ENCODE data around the gene TRIM25.

Gene TRIM25

DNA sequence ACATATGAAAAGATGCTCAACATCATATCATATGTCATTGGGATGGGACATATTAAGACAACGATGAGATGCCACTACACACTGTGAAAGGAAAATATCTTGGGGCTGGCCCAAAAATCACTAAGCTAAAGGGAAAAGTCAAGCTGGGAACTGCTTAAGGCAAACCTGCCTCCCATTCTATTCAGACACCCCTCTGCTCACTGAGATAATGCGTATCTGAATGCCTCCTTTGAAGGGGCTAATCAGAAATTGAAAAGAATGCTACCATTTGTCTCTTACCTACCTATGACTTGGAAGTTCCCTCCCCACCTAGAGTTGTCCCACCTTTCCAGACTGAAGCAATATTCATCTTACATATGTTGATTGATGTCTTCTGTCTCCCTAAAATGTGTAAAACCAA lies 11.2 kb upstream of the TRIM25 start:
- no peak for DNase-seq

DNA sequence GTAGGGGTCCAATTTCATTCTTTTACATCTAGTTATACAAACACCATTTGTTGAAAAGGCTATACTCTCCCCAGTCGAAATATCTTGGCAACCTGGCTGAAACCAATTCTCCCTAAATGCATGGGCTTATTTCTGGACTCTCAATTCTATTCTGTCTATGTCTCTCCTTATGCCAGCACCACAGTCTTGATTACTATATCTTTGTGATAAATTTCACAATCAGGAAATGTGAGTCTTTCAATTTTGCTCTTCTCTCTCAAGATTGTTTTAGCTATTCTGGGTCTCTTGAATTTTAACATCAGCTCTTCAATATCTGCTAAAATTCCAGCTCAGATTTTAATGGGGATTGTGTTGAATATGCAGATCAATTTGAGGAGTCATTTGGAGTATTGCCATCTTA lies 5.9 kb upstream of the TRIM25 start:
- DNase-seq: no peak

DNA sequence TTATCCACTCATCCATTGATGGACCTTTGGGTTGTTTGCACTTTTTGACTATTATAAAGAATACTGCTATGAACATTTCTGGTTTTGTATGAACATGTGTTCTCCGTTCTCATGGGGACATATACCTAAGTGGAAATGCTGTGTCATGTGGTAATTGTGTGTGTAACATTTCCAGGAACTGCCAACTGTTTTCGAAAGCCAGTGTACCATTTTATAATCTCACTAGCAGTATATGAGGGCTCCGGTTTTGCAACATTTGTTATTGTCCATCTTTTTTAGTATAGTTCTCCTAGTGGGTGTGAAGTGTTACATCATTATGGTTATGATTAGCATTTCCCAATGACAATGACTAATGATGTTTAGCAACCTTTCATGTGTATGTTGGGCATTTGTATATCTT lies 5.1 kb upstream of the TRIM25 start:
- DNase-seq: no peak

DNA sequence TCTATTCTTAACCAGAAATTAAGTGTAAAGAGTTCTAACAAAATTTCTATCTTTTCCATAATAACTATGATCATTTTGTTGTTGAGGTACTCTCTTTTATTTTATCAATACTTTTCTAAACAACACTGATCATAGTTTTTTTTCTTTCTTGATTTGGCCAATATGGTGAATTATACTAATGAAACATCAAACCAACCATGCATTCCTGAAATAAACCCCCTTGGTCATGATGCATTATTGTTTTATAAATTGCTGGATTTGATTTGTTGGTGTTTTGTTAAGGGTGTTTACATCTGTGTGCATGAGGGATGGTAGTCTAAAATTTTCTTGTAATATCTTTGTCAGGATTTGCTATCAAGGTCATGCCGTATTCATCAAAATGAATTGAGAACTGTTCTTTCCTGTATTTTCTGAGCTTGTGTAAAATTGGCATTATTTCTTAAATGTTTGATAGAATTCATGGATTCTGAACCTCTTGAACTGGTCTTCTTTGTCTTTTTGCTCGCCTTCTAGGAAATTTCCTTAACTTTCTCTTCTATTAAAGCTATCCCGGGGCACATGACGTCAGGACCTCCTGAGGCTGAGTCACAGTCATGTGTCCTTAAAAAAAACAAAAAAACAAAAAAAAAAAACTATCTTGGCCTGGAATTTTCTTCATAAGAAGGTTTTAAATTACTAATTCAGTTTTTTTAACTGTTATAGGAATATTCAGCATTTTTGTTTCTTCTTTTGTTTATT lies 3.9 kb upstream of the TRIM25 start:
- no peak for DNase-seq

DNA sequence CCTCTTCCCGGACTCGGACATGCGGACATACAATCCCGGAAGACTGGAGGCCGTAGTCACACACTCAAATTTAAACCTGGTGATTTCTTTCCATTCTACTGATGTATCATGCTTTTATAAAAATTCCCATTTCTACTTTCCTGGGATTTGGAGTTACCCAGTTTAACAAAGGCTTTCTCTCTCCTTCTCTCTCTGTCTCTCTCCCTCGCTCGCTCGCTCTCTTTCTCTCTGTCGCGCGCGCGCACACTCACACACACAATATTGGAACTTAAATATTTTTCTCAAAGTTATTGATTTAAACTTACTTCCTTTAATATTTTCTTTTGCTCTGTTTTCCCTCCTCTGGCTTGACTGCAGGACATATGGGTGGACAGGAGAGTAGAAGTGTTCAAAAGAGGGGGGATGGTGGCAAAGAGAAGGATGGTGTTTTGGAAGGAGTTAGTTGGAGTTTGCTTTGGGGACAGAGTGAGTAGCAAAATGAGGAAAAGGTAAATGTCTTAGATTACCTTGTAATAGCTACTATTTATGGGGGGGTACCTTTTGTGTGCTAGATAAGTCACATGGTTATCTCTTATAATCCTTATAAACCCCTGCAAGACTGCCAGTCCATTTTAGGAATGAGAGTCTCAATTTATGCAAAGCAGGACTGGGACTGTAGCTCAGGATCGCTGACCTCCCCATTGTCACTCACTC lies 878 bp upstream of the TRIM25 start:
- no peak for DNase-seq

DNA sequence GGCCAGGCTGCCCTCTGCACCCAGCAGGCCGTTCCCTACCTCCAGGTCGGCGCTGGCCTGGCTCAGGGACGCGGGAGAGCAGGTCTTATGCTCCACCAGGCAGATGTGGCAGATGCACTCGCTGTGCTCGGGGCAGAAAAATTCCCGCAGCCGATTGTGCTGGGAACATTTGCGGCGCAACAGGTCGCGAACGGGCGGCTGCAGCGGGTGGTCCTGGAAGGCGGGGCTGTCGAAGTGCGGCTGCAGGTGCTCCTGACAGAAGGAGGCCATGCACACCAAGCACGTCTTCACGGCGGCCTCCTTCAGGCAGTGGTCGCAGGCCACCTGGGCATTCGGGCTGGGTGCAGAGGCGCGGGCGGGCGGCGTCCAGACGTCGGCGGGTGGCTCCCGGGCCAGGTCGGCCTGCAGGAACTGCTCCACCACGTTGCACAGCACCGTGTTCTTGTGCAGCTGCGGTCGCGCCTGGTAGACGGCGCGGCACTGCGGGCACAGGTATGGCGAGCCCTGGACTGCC lies 439 bp downstream of the TRIM25 start:
- DNase-seq: no peak

DNA sequence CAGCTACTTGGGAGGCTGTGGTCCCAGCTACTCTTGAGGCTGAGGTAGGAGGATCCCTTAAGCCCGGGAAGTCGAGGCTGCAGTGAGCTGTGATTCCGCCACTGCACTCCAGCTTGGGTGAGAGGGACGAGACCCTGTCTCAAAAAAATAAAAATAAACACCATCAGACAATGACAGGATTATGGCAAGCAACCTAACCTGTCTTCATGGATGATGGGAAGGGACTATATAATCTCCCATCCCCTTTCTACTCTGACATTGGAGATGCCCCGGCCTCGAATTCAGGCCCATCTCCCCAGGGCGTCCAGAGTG lies 893 bp downstream of the TRIM25 start:
- DNase-seq: no peak

DNA sequence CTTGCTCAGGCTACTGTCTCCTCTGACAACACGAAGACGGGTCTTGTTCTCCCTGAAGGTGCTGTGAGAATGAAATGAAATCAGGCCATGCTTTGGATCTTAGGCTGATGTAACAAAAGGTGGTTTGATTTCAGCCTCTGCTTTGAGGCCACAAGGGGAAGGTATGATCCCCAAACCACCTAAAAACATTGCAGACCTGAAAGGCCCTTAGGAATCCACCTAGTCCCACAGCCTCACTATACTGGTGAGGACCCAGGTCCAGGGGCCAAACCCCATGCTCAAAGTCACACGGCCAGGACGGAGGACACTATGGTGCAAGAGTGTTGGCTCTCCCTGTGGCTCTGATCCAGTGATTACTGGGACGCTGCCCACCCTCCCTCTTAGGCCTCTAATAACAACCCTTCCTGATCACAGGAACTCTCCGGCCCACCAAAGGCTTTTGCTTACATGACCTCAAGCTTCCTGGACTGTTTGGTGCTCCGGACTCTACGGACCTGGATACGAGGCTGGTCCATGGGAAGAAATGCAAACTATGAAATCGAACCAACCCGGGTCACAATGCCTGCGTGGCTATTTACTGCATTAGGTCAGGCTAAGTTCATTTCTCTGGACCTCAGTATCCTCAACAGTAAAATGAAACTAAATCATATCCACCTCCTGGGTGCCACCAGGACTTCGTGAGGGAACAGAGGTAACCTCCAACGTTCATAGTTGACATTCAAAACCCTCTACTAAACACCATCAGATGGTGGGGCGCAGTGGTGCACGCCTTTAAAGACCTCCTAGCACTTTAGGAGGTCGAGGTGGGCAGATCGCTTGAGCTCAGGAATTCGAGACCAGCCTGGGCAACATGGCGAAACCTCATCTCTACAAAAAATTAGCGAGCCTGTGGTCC lies 1.5 kb downstream of the TRIM25 start:
- no peak for DNase-seq

DNA sequence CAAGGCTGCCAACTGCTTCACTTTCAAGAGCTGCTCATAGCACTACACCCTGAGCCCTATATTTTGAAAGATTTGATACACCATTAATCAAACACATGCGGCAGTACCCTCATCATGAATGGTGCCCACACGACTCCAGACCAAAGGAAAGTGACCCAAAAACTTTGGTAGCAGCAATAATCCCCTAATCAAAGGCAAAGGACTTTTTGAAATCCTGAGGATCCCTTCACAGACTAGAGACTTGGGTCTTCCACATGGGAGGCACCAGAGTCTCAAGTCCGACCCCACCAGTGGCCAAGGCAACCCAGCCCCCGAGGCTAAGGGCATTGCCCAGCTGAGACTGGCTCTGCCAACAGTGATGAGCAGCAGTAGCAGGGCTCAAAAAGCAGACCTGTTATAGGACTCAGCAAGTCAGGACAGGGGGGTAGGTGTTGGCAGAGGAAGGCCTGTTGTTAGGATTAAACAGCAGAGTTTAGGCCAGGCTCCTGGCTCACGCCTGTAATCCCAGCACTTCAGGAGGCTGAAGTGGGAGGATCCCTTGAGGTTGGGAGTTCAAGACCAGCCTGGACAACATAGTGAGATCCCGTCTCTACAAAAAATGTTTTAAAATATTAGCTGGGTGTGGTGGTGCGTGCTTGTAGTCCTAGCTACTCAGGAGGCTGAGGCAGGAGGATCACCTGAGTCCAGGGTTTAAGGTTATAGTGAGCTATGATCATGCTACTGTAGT lies 3.2 kb downstream of the TRIM25 start:
- no peak for DNase-seq

DNA sequence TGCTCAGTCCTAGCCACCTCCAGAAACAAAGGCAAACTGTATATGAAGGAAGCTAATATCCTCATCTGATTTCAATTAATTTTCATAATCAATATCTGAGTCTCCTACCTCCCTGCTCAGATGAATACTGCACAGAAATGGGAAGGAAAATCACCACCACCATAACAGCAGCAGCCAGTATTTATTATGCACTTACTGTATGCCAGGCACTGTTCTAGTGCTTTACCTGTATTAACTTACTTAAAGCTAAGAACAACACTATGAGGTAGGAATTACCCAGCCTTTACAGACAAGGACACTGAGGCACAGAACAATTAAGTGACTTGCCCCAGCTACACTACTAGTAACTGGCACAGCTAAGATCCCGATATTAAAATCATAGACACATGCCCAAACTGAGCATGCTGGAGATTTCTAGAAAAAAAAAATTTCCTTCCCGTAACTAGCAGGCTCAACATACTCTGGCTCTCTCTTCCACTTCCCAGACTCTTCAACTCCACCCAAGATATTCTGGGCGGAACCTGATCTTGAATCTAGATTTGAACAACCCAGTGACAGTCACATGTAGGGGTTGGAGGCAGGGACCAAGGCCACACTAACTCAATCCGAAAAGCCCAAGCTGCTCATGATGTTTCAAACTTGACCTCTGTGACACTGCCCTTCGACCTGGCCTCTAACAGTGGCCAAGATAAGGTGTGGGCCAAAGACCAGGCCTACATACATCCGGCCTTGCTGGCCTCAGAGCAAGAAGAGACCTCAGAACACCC lies 3.9 kb downstream of the TRIM25 start:
- DNase-seq: no peak

DNA sequence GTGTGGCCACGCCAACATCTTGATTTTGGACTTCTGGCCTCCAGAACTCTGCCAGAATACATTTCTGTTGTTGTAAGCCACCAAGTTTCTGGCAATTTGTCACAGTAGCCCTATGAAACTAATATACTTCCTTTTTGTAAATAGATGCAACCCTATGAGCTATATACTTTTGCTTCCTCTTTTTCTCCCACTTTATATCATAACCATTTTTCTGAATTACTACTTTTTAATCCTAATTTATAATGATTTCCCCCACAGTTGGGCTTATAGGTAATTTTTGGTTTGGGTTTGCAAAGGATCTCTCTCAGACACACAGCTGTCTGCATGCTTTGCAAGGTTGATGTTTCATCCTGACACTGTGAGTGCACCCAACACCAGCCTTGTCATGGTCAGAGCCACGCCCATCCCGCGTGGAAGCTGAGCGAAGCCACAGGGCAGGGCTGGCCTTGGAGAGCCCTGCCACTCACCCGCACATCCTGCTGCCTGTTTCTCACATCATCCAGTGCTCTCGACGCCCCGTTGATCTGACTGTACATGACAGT lies 5.8 kb downstream of the TRIM25 start:
- DNase-seq: no peak

DNA sequence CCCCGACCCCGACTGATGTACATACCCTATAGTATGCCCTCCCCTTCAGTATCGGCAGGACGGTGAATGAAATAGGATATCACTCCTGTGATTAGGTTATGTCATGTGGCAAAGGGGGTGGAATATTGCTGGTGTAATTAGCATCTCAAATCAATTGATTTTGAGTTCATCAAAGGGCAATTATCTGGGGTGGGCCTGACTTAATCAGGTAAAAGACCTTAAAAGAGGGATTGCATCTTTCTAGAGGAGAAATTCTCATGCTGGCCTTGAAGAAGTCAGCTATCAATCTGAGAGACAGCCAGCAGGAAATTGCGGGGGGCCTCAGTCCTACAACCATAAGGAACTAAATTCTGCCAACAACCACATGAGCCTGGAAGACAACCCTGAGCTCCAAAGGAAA lies 10.3 kb downstream of the TRIM25 start:
- DNase-seq: no peak

DNA sequence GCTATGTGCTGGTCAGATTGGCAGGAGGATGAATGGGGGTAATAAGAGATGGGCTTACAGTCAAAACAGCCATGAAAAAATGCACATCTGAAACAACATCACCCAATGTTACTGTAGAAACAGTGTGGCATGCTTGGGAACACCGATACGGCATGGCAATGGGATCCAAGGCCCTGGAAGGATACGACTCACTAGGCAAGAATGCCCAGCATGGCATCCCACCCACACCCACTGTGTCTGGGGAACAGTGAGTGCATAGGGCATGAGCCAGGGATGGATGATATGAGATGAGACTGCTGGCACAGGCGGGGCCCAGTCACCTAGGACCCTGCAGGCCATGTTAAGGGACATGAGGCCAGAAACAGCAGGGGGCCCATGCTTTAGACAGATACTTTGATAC lies 11.5 kb downstream of the TRIM25 start:
- DNase-seq: no peak

DNA sequence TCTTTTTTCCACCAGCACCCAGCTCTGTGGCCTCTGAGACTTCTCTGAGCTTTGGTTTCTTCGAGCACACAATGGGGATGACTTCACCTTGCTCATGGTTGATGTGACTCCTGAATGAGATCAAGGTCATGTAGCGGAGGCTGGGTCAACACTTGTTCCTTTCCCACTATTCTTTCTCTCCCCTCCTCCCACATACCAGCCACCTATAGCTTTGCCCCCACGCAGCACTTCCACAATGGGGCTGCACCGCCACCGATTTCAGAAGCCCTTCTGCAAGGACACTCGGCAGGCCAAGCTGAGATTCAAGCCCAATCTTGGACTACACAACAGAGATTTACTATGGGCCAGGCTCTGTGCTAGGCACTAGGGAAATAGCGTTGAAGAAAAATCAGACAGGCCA lies 14.4 kb downstream of the TRIM25 start:
- no peak for DNase-seq

DNA sequence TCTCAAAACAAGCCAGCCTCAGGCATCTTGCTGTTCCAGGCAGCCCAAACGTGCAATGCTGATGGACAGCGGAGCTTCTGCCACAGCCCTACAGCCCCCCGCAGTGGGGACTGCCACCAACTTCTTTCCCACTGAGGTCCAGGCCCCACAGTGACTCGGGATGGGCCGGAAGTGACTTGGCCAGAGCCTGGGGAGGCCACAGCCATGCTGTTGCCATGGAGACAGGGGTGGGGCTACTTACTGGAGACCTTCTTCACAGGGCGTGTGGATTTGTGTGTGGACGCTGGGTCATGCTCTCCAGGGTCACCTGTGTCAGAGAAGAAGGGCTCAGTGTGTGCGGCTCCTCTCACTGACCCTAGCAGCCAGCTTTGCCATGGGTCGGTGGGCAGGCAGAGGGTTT lies 15.0 kb downstream of the TRIM25 start:
- no peak for DNase-seq

DNA sequence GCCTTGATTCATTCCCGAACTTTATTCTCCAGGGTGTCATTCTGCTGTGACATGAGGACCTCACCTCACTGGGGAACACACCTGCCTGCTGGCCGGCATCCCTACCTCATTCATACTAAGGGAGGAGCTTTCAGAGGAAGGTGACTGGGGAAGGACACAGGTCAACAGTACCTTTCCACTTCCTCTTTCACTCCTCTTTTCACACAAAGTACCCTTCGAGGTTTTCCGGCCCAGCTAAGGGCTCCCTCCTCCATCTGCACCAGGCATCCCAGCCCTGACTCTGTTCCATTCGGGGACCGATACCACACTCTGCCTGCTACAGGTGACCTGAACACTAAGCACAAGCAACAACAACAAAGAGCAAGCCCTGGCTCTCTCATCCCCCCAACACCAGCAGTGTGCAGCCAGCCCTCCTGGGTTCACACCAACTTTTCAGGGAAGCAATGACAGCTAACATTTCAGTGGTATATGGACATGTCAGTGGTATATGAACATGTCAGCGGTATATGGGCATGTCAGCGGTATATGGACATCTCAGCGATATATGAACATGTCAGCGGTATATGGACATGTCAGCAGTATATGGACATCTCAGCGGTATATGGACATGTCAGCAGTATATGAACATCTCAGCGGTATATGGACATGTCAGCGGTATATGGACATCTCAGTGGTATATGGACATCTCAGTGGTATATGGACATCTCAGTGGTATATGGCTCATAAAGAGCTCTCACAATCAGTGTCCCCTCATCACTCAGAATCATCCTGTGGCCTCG lies 16.0 kb downstream of the TRIM25 start:
- DNase-seq: no peak

DNA sequence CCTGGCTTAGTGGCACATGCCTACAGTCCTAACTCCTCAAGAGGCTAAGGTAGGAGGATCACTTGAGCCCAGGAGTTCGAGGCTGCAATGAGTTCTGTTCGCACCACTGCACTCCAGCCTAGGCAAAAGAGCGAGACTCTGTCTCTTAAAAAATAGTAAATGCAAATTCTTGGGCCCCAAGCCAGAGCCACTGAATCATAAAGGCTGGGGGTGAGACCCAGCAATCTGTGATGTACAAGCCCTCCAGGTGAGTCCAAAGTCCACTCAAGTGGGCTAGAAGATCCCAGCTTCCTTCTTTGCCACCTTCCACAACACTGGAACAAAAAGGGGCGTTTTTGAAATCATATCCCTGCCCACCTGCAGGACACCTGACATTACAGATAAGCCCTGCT lies 16.9 kb downstream of the TRIM25 start:
- no peak for DNase-seq

DNA sequence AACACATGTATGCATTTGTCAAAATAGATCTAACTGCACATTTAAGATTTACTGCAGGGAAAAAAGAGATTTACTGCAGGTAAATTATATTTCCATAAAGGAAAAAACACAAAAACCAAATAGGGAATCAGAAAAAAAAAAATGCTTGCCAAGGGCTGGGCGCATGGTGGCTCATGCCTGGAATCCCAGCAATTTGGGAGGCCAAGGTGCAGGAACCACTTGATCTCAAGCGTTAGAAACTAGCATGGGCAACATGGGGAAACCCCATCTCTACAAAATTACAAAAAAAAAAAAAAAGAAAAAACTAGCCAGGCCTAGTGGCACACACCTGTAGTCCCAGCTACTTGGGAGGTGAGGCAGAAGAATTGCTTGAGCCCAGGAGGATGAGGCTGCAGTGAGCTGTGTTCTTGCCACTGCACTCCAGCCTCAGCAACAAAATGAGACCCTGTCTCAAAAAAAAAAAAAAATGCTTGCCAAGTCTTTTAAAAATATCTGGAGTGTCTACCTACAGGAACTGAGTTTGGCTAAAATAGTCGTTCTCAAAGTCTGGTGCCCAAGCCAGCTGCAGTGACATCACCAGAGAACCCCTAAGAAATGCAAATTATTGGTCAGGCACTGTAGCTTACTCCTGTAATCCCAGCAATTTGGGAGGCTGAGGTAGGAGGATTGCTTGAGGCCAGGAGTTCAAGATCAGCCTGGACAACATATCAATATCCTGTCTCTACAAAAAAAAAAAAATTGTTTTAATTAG lies 17.5 kb downstream of the TRIM25 start:
- DNase-seq: no peak

DNA sequence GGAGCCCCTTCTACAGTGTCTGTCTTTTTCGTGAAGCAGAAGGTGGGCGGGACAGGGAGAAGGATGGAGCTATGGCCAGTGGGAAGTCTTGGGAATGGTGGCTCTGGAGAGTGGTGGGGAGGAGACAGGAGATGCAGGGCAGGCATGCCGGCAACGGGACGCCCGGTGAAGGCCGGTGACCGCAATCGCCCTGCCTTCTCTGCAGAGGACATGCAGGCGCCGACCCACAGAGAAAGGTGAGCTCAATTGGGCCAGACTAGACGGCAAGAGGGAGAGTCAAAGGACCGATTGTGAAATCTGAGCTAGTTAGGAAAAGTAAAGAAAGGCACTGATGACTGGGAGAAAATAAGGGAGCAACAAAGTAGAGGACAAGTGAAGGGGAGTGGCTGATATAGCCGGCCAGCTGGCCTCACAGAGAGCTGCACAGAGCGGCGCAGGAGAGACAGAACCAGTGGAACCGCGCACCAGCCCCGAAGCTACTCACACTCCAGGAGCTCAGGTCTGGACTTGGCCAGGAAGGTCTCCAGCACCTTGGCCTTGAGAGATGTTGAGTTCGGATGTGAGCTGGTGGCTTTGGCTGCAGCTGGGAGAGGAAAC lies 18.9 kb downstream of the TRIM25 start:
- no peak for DNase-seq

DNA sequence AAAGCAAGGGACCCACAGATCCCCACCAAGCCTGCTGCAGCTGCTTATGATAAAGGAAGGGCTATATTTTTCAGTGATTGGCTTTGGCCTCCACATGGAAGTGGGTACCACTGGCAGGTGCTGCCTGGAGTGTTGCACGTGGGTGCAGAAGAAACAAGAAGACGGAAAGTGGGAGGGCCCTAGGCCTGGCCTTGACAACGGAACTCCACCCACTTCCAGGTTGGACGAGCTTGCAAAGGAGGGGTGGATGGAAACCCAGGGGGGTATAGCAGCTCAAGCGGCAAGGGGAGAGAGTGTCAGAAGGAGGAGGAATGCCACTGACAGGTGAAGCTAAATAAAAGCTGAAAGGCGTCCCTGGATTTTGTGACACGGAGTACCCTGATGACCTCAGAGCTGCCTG lies 20.3 kb downstream of the TRIM25 start:
- DNase-seq: no peak
